ENCODE measurements around the gene TMEM163.
A peak's percentile ranks its signal among the peaks of the same experiment; 100 is the strongest.

TMEM163 gene

GRCh38 chr2:134454931-134455330 is 263.9 kb downstream of the TMEM163 start:
- Histone ChIP-seq H3K4me3 (no peak overlapping the region), H3K27ac (no peak overlapping the region)
- TF ChIP-seq, protein P1, sequence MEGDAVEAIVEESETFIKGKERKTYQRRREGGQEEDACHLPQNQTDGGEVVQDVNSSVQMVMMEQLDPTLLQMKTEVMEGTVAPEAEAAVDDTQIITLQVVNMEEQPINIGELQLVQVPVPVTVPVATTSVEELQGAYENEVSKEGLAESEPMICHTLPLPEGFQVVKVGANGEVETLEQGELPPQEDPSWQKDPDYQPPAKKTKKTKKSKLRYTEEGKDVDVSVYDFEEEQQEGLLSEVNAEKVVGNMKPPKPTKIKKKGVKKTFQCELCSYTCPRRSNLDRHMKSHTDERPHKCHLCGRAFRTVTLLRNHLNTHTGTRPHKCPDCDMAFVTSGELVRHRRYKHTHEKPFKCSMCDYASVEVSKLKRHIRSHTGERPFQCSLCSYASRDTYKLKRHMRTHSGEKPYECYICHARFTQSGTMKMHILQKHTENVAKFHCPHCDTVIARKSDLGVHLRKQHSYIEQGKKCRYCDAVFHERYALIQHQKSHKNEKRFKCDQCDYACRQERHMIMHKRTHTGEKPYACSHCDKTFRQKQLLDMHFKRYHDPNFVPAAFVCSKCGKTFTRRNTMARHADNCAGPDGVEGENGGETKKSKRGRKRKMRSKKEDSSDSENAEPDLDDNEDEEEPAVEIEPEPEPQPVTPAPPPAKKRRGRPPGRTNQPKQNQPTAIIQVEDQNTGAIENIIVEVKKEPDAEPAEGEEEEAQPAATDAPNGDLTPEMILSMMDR (IDR thresholded peaks at IDR 0.05): no peak
- no peak for DNase-seq (ENCODE audit: low spot score)

DNA sequence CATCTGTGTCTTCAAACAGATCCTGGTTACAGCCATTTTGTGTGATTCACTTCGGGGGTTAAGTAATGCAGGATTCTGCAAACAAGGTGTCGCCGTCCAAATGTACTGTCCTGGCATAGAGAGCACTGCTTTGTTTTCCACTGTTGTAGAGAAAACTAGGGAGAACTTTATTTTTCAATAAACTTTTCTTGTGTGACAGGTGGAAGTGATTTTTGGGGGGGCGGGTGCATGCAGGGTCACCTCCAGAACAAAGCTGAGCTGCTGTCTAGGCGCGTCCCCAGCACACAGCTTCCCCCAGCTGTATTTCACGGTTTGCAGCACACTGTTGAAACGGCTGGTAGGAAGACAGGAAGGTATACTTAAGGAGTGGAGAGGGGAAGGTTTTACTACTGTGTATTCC is 264.4 kb downstream of the TMEM163 start:
- TF ChIP-seq, protein P1 (IDR thresholded peaks at IDR 0.05): no peak
- H3K27ac ChIP-seq: no peak overlapping the region
- H3K4me3 ChIP-seq: no peak overlapping the region
- DNase-seq (ENCODE audit: low spot score): peak; percentile 50

DNA sequence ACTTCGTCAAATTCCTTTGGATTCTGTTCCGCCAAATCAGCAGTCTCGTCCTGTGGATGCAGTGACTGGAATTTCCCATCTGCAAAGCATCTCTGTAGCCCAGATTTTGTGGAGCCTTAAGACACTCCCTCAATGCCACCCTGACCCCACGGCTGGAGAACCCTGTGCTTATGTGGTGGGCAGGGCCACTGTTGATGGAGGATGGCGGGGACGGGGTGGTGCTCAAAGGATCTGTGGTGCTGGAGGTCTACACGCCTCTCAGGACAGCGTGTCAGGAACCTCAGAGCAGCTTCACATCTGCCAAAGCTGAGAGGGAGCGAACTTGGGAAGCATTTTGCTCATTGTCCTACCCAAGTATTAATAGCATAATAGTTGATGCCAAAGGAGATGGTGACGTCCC is 264.8 kb downstream of the TMEM163 start:
- peak; percentile 41 for DNase-seq (ENCODE audit: low spot score)
- no peak overlapping the region for H3K4me3 ChIP-seq
- TF ChIP-seq, protein P1 (IDR thresholded peaks at IDR 0.05): no peak
- no peak overlapping the region for H3K27ac ChIP-seq

DNA sequence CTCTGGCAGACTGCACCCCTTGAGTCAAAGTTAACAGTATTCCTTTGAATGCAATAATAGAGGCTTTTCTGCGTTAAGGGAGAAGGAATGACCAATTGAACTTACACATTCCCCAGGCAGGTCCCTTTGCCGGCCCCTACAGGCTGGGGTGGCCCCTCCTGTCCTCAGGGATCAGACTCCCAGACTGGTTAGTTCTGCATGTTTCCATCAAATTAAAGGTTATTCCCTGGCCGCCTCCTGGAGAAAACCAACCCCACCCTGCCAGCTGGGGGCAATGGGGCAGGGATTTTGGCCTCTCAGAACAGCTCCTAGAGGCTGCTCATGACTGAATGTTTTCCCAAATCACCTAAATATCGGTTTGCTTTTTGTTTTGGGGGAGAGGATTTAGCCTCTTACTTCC is 265.3 kb downstream of the TMEM163 start:
- H3K4me3 ChIP-seq: no peak overlapping the region
- DNase-seq (ENCODE audit: low spot score): peak; percentile 8
- TF ChIP-seq, protein P1 (IDR thresholded peaks at IDR 0.05): no peak
- no peak overlapping the region for H3K27ac ChIP-seq

GRCh38 chr2:134452042-134452733 is 266.6 kb downstream of the TMEM163 start:
- TF ChIP-seq, protein P1 (IDR thresholded peaks at IDR 0.05): no peak
- H3K27ac ChIP-seq: no peak overlapping the region

GRCh38 chr2:134451347-134451630 is 267.5 kb downstream of the TMEM163 start:
- Histone ChIP-seq H3K27ac (no peak overlapping the region), H3K4me3 (no peak overlapping the region)
- TF ChIP-seq, protein P1 (IDR thresholded peaks at IDR 0.05): no peak
- DNase-seq (ENCODE audit: low spot score): peak; percentile 33

More at GRCh38 chr2:134452042-134452733, 266.6 kb downstream of the TMEM163 start:
- H3K4me3 ChIP-seq: no peak overlapping the region
- peak; percentile 31 for DNase-seq (ENCODE audit: low spot score)

GRCh38 chr2:134449751-134450513 is 268.9 kb downstream of the TMEM163 start:
- TF ChIP-seq, protein P1 (IDR thresholded peaks at IDR 0.05): no peak
- no peak overlapping the region for H3K4me3 ChIP-seq
- no peak overlapping the region for H3K27ac ChIP-seq
- DNase-seq (ENCODE audit: low spot score): no peak
